ENCODE data around the gene ACTN4.
A peak's percentile ranks its signal among the peaks of the same experiment; 100 is the strongest.
"Not testable (repeated sequence)": the region's sequence is repeated elsewhere in the genome, so short reads cannot be mapped to it uniquely, and the experiment has no call there.

Gene ACTN4

DNA sequence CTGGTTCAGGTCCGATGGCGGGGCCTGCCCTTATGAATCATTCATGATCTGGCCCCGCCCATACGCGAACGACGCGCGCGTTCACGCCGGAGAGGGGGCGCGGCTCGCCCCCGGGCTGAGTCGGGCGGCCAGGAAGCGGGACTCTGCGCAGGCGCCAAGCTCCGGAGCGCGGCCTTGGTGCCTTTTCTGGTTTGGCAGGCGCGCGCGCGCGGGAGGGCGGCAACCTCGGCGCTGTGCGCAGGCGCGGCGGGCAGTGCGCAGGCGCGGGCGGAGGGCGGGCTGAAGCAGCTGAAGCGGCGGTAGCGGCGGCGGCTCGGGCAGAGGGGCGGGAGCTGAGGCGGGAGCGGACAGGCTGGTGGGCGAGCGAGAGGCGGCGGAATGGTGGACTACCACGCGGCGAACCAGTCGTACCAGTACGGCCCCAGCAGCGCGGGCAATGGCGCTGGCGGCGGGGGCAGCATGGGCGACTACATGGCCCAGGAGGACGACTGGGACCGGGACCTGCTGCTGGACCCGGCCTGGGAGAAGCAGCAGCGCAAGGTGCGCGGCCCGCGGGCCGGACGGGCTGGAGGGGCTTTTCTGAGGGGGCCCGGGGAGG is at the start of gene ACTN4:
Gene ACTN4 (plus strand): TSS at position 282 of the 598 bp plus-strand sequence. CDS start 97 bp downstream, at position 379.
- DNase-seq (ENCODE audit: low read depth) = peak; percentile 100

DNA sequence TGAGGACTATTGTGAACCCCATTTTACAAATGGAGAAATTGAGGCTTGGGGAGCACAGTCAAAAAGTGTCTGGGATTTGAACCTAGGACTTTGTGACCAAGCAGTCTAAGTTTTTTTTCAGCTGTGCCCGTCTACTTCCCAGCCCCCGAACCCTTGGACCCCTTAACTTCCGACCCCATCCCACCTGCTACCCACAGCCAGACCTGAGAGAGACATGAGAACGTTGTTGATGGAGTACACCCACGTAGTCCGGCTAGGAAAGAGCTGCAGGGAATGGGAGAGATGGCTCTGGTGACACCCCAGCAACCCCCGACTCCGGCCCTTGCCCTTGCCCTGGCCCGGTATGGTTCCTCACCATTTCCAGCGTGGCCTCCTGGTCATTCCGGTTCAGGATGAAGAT is 47.7 kb upstream of the ACTN4 start:
- DNase-seq (ENCODE audit: low read depth) = no peak

DNA sequence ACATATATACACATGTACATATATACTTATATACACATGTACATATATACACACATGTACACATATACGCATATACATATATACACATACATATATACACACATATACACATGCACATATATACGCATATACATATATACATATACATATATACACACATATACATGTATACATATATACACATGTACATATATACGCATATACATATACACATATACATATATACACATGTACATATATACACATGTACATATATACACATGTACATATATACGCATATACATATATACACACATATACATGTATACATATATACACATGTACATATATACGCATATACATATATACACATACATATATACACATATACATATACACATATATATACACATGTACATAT is 44.6 kb upstream of the ACTN4 start:
- not testable (repeated sequence) for DNase-seq (ENCODE audit: low read depth)

DNA sequence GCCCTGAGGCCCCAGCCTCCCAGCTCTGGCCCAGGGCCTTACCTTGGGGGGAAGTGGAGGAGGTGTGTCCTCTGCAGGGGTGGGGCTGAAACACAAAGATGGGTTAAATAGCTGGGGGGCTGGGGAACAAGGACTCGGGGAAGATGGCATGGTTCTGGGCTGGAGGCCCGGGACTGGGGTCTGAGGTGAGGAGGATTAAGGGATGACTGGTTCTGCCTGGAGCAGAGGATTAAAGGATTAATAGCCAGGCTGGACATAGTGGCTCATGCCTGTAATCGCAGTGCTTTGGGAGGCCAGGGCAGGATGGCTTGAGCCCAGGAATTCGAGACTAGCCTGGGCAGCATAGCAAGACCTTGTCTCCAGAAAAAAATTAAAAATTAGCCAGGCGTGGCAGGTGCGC is 41.3 kb upstream of the ACTN4 start:
- no peak for DNase-seq (ENCODE audit: low read depth)

DNA sequence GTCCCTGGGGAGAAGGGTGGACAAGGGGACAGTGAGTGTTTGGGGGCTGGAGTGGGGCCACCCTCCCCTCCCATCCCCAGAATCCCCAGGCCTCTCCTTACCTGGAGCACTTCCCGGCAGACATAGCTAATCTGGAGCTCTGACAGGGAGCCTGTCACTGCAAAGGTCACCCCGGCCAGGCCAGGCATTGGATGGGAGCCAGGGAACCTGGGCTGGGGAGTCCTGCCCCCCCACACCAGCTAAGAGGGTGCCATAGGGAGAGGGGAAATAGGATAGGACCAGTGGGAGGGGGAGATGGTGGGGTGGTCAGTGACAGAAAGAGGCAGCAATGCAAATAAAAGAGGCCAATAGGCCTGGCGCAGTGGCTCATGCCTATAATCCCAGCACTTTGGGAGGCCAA is 33.2 kb upstream of the ACTN4 start:
- no peak for DNase-seq (ENCODE audit: low read depth)

DNA sequence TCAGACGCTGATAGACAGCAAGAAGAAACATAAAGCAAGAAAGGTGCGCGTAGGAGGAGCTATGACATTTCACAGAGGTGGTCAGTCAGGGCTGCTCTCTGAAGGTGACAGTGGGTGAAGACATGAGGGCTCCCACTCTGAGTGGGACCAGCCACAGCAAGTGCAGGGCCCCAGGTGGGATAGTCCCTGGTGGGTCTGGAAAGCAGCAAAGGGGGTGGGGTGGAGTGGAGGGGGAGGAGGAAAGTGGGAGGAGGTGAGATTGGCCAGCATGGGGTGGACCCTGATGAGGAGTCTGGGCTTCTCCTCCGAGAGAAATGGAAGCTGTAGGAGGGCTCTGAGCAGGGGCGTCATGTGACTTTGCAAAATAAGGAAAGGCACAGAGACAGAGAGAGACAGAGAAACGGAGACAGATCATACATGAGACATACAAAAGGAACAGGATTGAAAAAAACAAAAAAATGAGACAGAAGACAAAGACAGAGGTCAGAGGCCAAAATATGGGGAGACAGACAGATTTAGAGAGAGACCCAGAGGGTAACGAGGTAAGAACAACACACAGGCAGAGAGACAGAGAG is 32.4 kb upstream of the ACTN4 start:
- no peak for DNase-seq (ENCODE audit: low read depth)

DNA sequence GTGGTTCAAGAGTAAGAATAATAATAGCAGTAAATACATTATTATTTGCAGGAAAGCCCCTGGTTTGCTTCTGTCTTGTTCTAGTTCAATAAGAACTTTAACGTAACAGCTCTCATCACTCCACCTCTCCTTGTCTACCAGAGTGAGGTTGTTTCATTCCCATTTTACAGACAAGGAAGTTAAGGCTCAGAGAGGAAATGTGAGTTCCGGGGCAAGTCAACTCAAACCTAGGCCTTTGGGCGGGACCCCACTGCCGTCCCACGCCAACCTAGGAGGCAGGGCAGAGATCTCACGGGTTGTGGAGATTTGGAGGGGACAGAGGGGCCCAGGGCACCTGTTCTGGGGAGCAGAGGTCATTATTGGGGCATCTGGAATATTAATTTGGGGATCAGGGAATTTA is 31.2 kb upstream of the ACTN4 start:
- no peak for DNase-seq (ENCODE audit: low read depth)

DNA sequence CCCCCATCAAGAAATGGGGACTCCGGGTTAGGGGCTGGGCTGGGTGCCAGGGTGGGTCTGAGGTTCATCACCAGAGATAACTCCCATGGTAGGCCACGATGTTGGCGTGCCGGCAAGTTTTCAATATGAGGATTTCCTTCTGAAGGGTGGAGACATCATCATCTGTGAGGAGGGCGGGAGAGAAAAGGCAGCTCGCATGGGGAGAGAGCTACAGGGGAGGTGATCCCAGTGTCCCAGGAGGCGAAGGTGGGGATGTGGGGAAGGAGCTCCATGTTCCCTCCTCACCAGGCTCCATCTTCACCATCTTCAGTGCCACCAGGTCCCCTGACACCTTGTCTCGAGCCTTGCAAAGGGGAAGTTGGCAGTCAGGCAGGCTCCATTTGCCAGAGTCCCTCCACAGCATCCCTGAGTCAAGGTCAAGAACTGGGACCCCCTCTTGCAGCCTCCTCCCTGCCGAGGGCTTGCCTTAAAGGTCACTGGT is 30.1 kb upstream of the ACTN4 start:
- peak; percentile 22 for DNase-seq (ENCODE audit: low read depth)

- DNase-seq (ENCODE audit: low read depth) = peak; percentile 61
Observed at GRCh38 chr19:38617764-38618589, 29.5 kb upstream of the ACTN4 start, which contains the start of gene MAP4K1. Gene MAP4K1, minus strand, starts transcription at chr19:38617953. Its CDS starts 58 bp downstream, at chr19:38617895.

DNA sequence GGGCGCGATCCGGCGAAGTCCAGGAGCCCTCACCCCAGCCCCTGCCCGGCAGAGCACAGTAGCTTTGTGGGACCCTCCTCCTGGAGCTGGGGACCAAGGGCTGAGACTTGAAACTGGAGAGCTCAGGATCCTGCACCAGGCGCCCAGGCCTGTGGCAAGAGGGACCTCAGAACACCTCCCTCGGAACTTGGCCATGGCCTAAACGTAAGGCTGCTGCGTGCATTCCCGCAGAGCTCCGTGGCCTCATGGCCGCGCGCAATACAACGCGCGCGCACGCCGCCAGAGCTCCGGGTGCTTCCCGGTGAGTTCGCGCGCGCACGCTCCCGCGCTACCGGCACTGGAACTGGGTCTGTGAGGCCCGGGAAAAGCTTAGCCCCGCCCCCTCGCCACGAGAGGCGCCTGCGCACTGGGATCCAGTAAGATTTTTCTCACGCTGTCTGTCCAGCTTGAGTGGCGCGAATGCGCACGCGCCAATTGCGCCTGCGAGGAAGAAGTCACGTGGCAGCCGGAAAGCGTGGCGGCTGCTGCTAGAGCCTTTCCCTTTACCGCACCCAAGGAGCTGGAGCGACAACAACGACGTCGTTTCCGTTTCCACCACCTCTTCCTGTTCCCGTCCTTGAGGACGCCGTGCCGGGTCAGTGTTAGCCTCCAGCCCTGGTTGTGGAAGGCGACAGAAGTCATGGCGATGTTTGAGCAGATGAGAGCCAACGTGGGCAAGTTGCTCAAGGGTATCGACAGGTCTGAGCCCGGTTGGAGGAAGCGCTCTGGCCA is 28.7 kb upstream of the ACTN4 start, which contains the start of gene EIF3K:
Gene EIF3K (plus strand): TSS at position 599 of the 771 bp plus-strand sequence. CDS start 81 bp downstream, at position 680.
- DNase-seq (ENCODE audit: low read depth) = peak; percentile 99

DNA sequence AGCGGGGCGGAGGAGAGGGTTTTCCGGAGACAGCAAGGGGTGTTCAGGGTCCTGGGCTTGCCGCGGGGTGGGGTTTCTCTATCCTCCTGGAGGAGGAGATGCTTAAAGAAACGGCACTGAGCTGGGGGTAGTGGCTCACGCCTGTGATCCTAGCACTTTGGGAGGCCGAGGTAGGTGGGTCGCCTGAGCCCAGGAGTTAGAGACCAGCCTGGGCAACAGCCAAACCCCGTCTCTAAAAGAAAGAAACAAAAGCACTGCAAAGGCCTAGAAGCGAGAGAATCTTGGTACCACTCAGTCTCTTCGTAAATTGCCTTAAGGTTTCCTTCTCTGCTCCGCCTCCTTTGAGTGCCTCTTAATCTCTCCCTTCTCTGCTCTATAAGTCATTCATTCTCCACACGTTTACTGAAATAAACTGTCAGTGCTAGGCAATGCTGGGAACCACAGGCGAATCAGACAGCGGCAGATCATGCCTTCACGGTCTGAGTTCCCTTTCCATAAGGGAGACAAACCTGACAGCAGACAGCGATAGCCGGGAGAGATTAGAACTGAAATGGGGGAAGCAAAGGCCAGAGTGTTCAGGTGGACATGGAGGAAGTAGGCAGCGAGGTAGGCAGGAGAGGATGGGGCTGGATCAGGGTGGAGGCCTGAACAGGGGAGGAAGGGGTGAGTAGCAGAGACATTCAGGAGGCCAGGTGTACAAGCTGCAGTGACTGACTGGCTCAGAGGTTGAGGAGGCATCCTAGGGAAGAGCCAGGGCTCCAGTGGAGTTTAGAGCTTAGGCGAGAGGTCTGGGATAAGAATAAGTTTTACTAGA is 27.9 kb upstream of the ACTN4 start:
- DNase-seq (ENCODE audit: low read depth) = no peak

GRCh38 chr19:38624822-38625221 is 22.6 kb upstream of the ACTN4 start:
- no peak for DNase-seq (ENCODE audit: low read depth)

DNA sequence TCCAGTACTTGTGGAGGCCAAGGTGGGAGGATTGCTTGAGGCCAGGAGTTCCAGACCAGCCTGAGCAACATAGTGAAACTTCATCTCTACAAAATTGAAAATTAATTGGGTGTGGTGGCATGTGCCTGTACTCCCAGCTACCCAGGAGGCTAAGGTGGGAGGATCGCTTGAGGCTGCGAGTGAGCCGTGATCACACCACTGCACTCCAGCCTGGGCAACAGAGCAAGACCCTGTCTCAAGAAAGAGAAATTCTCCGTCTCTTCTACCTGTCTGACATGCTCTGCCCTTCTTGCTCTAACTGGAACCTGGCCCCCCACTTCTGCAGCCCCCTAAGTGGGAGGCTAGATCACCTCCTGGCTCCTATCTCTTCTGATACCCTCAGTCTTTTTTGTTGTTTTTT is 21.0 kb upstream of the ACTN4 start:
- no peak for DNase-seq (ENCODE audit: low read depth)

DNA sequence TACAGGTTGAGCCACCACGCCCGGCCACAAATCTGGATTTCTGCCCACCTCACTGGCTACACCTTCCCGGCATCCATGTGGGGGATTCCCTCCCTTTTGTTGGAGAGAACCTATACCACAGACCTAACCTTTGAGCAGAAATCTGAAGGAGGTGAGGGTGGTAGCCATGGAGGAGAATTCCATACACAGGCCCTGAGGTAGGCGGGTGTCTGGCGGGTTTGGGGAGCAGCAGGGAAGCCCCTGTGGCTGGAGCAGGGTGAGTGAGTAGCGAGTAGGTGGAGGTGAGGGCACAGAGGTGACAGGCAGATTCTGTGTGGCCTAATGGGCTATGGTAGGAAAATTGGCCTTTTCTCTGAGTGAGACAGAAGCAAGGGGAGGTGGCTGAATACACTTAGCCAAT is 17.9 kb upstream of the ACTN4 start:
- no peak for DNase-seq (ENCODE audit: low read depth)

- not testable (repeated sequence) for DNase-seq (ENCODE audit: low read depth)
Observed at GRCh38 chr19:38631301-38631700, 16.1 kb upstream of the ACTN4 start.

DNA sequence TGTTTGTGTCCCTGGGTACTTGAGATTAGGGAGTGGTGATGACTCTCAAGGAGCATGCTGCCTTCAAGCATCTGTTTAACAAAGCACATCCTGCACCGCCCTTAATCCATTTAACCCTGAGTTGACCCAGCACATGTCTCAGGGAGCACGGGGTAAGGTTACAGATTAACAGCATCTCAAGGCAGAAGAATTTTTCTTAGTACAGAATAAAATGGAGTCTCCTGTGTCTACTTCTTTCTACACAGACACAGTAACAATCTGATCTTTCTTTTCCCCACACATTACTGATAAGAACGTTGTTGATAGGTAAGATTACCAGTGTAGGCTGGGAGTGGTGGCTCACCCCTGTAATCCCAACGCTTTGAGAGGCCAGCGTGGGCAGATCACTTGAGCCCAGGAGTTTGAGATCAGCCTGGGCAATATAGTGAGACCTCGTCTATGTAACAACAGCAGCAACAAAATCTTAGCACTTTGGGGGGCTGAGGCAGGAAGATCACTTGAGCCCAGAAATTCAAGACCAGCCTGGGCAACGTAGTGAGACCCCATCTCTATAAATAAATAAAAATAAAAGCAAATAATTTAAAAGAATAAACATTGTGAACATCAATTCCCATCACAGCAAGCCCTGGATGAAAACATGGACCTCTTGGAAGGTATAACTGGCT is 15.5 kb upstream of the ACTN4 start:
- not testable (repeated sequence) for DNase-seq (ENCODE audit: low read depth)

GRCh38 chr19:38632476-38633213 is 14.8 kb upstream of the ACTN4 start:
- DNase-seq (ENCODE audit: low read depth) = no peak

DNA sequence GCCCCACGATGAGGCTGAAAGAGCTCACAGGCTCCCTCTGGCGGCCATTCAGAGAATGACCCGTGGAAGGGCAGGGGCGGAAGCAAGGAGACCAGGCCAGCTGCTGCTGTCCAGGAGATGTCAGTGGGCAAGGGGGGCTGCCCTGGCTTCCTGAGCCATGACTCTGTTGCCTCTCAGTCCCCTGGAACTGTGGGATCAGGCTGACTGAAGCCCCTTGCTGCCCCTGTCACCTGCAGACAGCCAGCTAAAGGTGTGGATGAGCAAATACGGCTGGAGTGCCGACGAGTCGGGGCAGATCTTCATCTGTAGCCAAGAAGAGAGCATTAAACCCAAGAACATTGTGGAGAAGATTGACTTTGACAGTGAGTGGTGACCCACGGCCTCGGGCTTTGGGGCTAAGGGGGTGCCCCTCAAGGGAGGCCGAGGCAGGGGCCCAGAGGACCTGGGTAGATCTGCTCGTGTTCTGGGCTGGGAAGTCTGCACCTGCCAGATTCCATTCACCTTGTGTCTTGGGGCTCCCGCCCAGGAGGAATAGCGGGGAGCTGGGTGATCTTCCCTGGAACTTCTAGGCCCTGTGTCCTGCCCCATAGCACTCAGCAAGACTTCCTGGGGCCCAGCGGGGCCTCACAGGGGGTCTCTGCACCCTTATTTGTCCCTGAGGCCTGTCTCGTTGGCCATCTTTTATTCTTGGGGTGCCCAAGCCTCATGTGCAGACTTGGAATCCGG is 12.5 kb upstream of the ACTN4 start:
- DNase-seq (ENCODE audit: low read depth) = peak; percentile 67

Data from activated T-cell treated with anti-CD3 and anti-CD28 coated beads for 48 hours (primary cell).